ENCODE results near the gene TLE2. TPM values are rescaled to one million over a fixed set of nuclear protein-coding genes. Genes with fewer than 3 reads are reported as not detected.

Gene TLE2
- polyA plus RNA-seq, 2 of the 4 experiments (the other 2 are of a cell fraction): 2.1 to 2.6 TPM

DNA sequence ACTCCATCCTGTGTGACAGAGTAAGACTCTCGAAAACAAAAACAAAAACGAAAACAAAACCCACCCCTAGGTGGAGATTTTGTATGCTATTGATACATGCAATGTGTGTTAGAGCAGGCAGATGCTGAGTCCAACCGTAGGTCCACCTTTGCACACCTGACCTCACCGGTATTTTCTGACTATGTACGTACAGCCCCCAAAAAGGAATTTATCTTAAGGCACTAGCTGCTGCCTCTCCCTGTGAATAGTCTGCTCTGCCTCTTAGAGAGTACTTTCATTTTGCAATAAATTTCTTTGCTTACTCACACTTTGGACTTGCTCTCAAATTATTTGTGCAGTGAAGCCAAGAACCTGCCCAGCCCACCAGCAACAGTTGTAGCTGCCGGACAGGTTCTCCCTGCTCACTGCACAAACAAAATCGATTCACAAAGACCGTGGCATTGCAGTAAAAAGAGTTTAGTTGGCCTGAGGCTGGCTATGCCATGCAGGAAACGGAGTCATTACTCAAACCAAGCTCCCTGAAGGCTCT is 76.1 kb downstream of the TLE2 start:
- TF ChIP-seq HEYL (CRISPR knock-in tag; IDR thresholded peaks at IDR 0.05) (no peak), SREBF2 (IDR thresholded peaks at IDR 0.05) (no peak)
- 35% methylated on average over 8 of the region's 9 CpGs for WGBS (ENCODE audit: missing lambda C conversion rate)
- DNase-seq (ENCODE audit: low read depth in 1 of 2, low spot score in 1 of 2) (no peak), ATAC-seq (no peak), FAIRE-seq (no peak)
- Histone ChIP-seq H3K4me1 (peaks cover 6% of the 10 kb centered on the region), H3K27ac (no peak overlapping the region), H3K4me3 (no peak overlapping the region), H3K9me3 (no peaks in the 10 kb centered on the region), H3K4me2 (no peak overlapping the region)
- POLR2A ChIA-PET: no interaction called here
- CTCF ChIA-PET: interaction anchor here (1.3 to 4.8 kb wide), 3 partner anchors 10 to 210 kb away, joined by 4 to 76 read pairs (median 25); no protein-coding TSS in a partner anchor

GRCh38 chr19:2950286-2951124 is 78.6 kb downstream of the TLE2 start:
- no peaks in the 10 kb centered on the region for H3K9me3 ChIP-seq
- ATAC-seq (peak; percentile 98), FAIRE-seq (no peak), DNase-seq (ENCODE audit: low read depth in 1 of 2, low spot score in 1 of 2) (peak; percentile 98 to 99)
- ChIA-PET POLR2A (interaction anchor here (0.6 to 2.0 kb wide), 17 partner anchors 16 to 1065 kb away, joined by 3 to 22 read pairs (median 4); partner anchors contain the start of genes ABHD17A, SGTA, TLE2 and TLE6), CTCF (interaction anchor here (0.5 to 4.8 kb wide), 32 partner anchors 9 to 770 kb away, joined by 3 to 76 read pairs (median 4); partner anchors contain the start of genes CELF5, TLE6, ZNF555 and ZNF57)
- H3K4me1 ChIP-seq: peaks cover 6% of the 10 kb centered on the region
- peak overlapping the region; percentile 88 to 95 for H3K27ac ChIP-seq
- peak overlapping the region; percentile 78 for H3K4me3 ChIP-seq
- H3K4me2 ChIP-seq: peak overlapping the region; percentile 79
- 3% methylated on average over 24 of the region's 53 CpGs for WGBS (ENCODE audit: missing lambda C conversion rate)
- peak in 1 of 2 experiments; percentile 74; a peak in 1 of 5 replicates for TF ChIP-seq JUN (IDR thresholded peaks at IDR 0.05)
- no peak for TF ChIP-seq CHD4 (IDR thresholded peaks at IDR 0.05; ENCODE audit: borderline replicate concordance)
- TF ChIP-seq HDAC2 (IDR thresholded peaks at IDR 0.05): no peak
- no peak for TF ChIP-seq TFCP2L1 (CRISPR knock-in tag; IDR thresholded peaks at IDR 0.05)
- TF ChIP-seq ZFP36 (IDR thresholded peaks at IDR 0.05; ENCODE audit: borderline replicate concordance, partially characterized antibody): no peak
- peak; percentile 71 for TF ChIP-seq POLR2A (IDR thresholded peaks at IDR 0.05; ENCODE audit: low read length)
- no peak for TF ChIP-seq CBX2 (IDR thresholded peaks at IDR 0.05; ENCODE audit: borderline replicate concordance, low read depth)
- no peak for TF ChIP-seq POLR2AphosphoS2 (conservative IDR thresholded peaks at IDR 0.05; ENCODE audit: low read length)
- TF ChIP-seq MAX (IDR thresholded peaks at IDR 0.05): peak; percentile 32; the same call in 1 of the 2 replicates
- TF ChIP-seq CTCF (IDR thresholded peaks at IDR 0.05): no peak
- TF ChIP-seq CHD2 (IDR thresholded peaks at IDR 0.05; ENCODE audit: low read length, partially characterized antibody): no peak
- TF ChIP-seq, protein P1, sequence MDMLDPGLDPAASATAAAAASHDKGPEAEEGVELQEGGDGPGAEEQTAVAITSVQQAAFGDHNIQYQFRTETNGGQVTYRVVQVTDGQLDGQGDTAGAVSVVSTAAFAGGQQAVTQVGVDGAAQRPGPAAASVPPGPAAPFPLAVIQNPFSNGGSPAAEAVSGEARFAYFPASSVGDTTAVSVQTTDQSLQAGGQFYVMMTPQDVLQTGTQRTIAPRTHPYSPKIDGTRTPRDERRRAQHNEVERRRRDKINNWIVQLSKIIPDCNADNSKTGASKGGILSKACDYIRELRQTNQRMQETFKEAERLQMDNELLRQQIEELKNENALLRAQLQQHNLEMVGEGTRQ (IDR thresholded peaks at IDR 0.05): no peak
- TF ChIP-seq NR3C1 (IDR thresholded peaks at IDR 0.05): no peak
- TF ChIP-seq GATA3 (IDR thresholded peaks at IDR 0.05; ENCODE audit: borderline replicate concordance): peak; percentile 21; the same call in 1 of the 2 replicates
- TF ChIP-seq KDM5A (IDR thresholded peaks at IDR 0.05): peak; percentile 61
- peak; percentile 78; the same call in 1 of the 2 replicates for TF ChIP-seq PHF8 (IDR thresholded peaks at IDR 0.05; ENCODE audit: borderline replicate concordance, low read depth)
- no peak for TF ChIP-seq EHMT2 (IDR thresholded peaks at IDR 0.05; ENCODE audit: low read depth)
- TF ChIP-seq ZNF302 (CRISPR knock-in tag; IDR thresholded peaks at IDR 0.05): no peak
- TF ChIP-seq, protein P2, sequence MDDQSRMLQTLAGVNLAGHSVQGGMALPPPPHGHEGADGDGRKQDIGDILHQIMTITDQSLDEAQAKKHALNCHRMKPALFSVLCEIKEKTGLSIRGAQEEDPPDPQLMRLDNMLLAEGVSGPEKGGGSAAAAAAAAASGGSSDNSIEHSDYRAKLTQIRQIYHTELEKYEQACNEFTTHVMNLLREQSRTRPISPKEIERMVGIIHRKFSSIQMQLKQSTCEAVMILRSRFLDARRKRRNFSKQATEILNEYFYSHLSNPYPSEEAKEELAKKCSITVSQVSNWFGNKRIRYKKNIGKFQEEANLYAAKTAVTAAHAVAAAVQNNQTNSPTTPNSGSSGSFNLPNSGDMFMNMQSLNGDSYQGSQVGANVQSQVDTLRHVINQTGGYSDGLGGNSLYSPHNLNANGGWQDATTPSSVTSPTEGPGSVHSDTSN (IDR thresholded peaks at IDR 0.05): peak; percentile 44; the same call in 1 of the 2 replicates
- peak; percentile 49 for TF ChIP-seq MAFK (IDR thresholded peaks at IDR 0.05; ENCODE audit: partially characterized antibody)
- TF ChIP-seq, protein P3, sequence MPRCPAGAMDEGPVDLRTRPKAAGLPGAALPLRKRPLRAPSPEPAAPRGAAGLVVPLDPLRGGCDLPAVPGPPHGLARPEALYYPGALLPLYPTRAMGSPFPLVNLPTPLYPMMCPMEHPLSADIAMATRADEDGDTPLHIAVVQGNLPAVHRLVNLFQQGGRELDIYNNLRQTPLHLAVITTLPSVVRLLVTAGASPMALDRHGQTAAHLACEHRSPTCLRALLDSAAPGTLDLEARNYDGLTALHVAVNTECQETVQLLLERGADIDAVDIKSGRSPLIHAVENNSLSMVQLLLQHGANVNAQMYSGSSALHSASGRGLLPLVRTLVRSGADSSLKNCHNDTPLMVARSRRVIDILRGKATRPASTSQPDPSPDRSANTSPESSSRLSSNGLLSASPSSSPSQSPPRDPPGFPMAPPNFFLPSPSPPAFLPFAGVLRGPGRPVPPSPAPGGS (IDR thresholded peaks at IDR 0.05): peak; percentile 77; the same call in 1 of the 3 replicates
- no peak for TF ChIP-seq NPAS2 (CRISPR knock-in tag; IDR thresholded peaks at IDR 0.05; ENCODE audit: borderline replicate concordance)

Data from A549 (cell line).